SJSA1 (cell line): ENCODE results near the gene C12orf75. TPM values are rescaled to one million over a fixed set of nuclear protein-coding genes. Genes with fewer than 3 reads are reported as not detected.
A peak's percentile ranks its signal among the peaks of the same experiment; 100 is the strongest.
"Not testable (repeated sequence)": the region's sequence is repeated elsewhere in the genome, so short reads cannot be mapped to it uniquely, and the experiment has no call there.

Source experiments
- DNase-seq, 2 experiments: peaks; one replicate each; pipeline ENCODE4 v3.0.0-alpha.2; 2015 to 2020; ENCODE audit warnings: low spot score in 2 of 2, low read depth in 1 of 2
- H3K27ac ChIP-seq: fragments of 250-450 bp; sonication (Bioruptor Pico); 2 replicates; pipeline ENCODE4 v1.5.1; 2020; ENCODE audit warnings: mild to moderate bottlenecking, moderate library complexity
- H3K27me3 ChIP-seq: fragments of 250-450 bp; sonication (Bioruptor Pico); replicated peaks from 2 replicates; pipeline ENCODE4 v1.5.1; 2020; ENCODE audit warnings: mild to moderate bottlenecking, moderate library complexity
- H3K36me3 ChIP-seq: fragments of 250-450 bp; sonication (Bioruptor Pico); 2 replicates; pipeline ENCODE4 v1.5.1; 2020; ENCODE audit warnings: mild to moderate bottlenecking
- H3K4me1 ChIP-seq: fragments of 250-450 bp; sonication (Bioruptor Pico); replicated peaks from 2 replicates; pipeline ENCODE4 v1.6.1; 2021; ENCODE audit warnings: mild to moderate bottlenecking
- H3K4me3 ChIP-seq: fragments of 250-450 bp; sonication (Bioruptor Pico); 2 replicates; pipeline ENCODE4 v1.5.1; 2020; ENCODE audit warnings: mild to moderate bottlenecking
- H3K9me3 ChIP-seq: fragments of 250-450 bp; sonication (Bioruptor Pico); replicated peaks from 2 replicates; pipeline ENCODE4 v1.5.1; 2020; ENCODE audit warnings: mild to moderate bottlenecking
- total RNA-seq: library from RNA; depleted of rRNA; stranded (reverse); fragments of >200 nt; shearing (Covaris generic); gene quantifications from 2 replicates; pipeline ENCODE4 v1.2.3, GENCODE V29; 2014

Gene C12orf75
- total RNA-seq, 1 experiment from 2014 or later: 288 TPM

DNA sequence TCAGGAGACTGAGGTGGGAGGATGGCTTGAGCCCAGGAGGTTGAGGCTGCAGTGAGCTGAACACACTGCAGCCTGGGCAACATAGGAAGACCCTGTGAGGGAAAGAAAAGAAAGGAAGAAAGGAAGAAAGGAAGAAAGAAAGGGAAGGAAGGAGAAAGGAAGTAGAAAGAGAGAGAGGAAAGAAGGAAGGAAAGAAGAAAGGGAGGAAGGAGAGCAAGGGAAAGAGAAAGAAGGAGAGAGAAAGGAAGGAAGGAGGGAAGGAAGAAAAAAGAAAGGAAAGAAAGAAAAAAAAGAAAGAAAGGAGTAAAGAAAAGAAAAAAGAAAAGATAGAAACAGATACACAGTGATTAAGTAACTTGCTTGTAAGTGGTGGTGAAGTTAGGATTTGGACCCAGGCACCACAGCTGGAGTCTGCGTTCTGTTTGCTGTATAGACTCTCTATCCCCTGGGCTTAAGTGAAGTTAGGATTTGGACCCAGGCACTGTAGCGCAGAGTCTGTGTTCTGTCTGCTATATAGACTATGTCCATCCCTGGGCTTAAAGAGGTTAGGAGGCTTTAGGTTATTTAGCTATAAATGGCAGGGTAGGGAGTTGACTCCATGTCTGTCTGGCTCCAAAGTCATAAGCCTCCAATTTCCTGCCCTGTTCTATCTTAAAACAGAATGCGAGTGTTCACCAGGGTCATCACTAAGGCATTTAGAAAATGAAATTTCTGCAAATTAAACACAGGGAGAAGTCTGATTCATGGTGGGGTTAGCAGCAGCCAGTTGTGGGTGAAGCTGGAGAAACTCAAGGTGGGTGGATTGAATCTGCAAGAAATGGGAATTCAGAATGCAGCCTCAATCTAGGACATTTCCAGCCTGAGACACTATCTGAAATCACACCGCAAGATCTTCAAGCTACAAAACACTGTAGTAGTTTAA is 13.3 kb upstream of the C12orf75 start:
- peaks cover 45% of the 10 kb centered on the region for H3K4me1 ChIP-seq
- DNase-seq: peak in 1 of 2 experiments; percentile 43
- H3K4me3 ChIP-seq: no peak overlapping the region

DNA sequence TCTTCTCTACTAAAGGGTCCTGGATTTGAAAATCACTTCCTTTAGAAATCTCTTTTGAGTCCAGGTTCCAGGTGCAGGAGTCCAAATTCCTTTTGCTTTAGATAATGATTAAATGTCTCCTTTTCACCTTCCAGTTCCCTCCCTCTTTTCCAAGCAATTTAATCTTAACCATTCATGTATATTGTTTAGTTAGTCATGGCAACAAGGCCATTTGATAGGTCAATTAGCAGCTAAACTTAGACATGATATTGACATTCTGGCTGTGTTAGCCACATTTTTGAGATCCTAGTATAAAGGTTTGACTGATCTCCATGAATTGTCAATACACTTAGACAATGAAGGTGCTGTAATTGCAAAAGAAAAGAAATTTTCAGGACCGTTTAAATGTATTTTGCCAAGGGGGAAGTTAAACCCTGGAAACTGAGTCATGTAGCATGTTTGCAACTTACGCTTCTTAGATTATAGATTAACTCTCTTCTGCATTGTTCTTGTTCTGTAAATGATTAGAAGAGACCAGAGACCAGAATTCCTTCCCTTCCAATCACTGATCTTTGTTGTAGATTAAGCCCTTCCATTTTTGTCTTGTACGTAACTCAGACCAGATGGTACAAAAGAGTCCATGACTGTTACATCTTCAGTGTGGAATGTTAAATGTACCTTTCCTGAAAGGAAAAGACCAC is 12.4 kb upstream of the C12orf75 start:
- no peak for DNase-seq
- Histone ChIP-seq H3K9me3 (peaks cover 7% of the 10 kb centered on the region; the same call in 1 of the 2 replicates), H3K27me3 (no peaks in the 10 kb centered on the region), H3K27ac (peak overlapping the region; percentile 71), H3K36me3 (peaks cover 62% of the 10 kb centered on the region), H3K4me1 (peaks cover 43% of the 10 kb centered on the region), H3K4me3 (no peak overlapping the region)

More for the DNA sequence above, 13.3 kb upstream of the C12orf75 start:
- peaks cover 56% of the 10 kb centered on the region for H3K36me3 ChIP-seq
- peaks cover 7% of the 10 kb centered on the region; the same call in 1 of the 2 replicates for H3K9me3 ChIP-seq
- H3K27me3 ChIP-seq: no peaks in the 10 kb centered on the region
- H3K27ac ChIP-seq: peak overlapping the region; percentile 71

- no peak overlapping the region for H3K4me3 ChIP-seq
- H3K36me3 ChIP-seq: peaks cover 59% of the 10 kb centered on the region
- H3K27me3 ChIP-seq: no peaks in the 10 kb centered on the region
- H3K9me3 ChIP-seq: peaks cover 7% of the 10 kb centered on the region; the same call in 1 of the 2 replicates
- H3K4me1 ChIP-seq: peaks cover 43% of the 10 kb centered on the region
- DNase-seq: peak in 1 of 2 experiments; percentile 42
- H3K27ac ChIP-seq: peak overlapping the region; percentile 71
These were observed 11.6 kb upstream of the C12orf75 start for GRCh38 chr12:105318651-105319483.

DNA sequence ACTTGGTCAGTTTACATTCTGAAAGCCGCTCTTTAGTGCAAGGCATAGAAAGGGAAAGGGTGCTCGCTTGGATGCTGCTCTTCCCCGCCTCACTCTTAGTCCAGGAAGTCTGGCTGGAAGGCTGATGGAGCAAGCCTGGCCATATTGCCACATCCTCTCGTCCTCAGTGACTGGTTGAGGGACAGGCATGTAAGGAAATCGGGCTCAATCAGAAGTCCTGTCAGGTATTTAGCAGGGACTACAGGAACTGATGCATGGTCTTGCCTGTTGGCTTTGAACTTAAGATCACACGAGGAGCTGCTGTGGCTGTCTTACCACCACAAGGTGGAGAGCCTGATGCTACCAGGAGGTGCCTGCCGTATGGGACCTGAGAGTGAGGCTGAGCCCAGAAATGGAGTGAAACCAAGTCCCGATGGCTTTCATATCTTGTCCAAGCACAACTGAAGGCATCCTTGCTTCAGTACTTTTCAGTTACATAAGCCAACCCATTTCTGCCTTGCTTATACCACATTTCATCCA is 10.7 kb upstream of the C12orf75 start:
- DNase-seq: no peak
- Histone ChIP-seq H3K27ac (no peak overlapping the region), H3K4me1 (peaks cover 52% of the 10 kb centered on the region)

GRCh38 chr12:105321125-105321524 is 9.4 kb upstream of the C12orf75 start:
- H3K9me3 ChIP-seq: no peaks in the 10 kb centered on the region
- H3K27me3 ChIP-seq: no peaks in the 10 kb centered on the region
- H3K4me1 ChIP-seq: peaks cover 64% of the 10 kb centered on the region
- H3K36me3 ChIP-seq: peaks cover 42% of the 10 kb centered on the region
- no peak overlapping the region for H3K27ac ChIP-seq
- no peak overlapping the region for H3K4me3 ChIP-seq
- DNase-seq: no peak

More for the DNA sequence above, 10.7 kb upstream of the C12orf75 start:
- Histone ChIP-seq H3K36me3 (peaks cover 53% of the 10 kb centered on the region), H3K27me3 (no peaks in the 10 kb centered on the region), H3K4me3 (no peak overlapping the region), H3K9me3 (peaks cover 2% of the 10 kb centered on the region; the same call in 1 of the 2 replicates)

DNA sequence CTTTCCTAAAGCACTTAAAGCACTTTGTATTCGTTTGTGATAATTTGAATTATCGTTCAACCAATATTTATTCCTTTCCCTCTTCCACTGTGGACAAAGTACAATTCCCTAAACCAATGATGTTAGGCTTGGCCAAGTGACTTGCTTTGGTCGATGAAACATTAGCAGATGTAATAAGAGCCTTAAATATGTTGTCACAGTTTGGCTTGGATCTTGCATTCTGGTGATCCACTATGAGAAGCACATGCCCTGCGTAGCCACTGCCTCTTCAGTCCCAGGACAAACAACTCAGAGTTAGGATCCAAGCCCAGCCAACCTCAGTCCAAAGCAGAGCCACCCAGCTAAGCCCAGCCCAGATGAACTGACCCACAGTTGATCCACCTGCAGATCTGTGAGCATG is 8.4 kb upstream of the C12orf75 start:
- Histone ChIP-seq H3K4me3 (no peak overlapping the region), H3K27me3 (no peaks in the 10 kb centered on the region), H3K4me1 (peaks cover 64% of the 10 kb centered on the region), H3K9me3 (no peaks in the 10 kb centered on the region), H3K27ac (no peak overlapping the region), H3K36me3 (peaks cover 38% of the 10 kb centered on the region)
- no peak for DNase-seq

GRCh38 chr12:105324704-105325103 is 5.8 kb upstream of the C12orf75 start:
- peaks cover 49% of the 10 kb centered on the region for H3K4me1 ChIP-seq
- no peaks in the 10 kb centered on the region for H3K27me3 ChIP-seq
- peaks cover 31% of the 10 kb centered on the region for H3K36me3 ChIP-seq
- H3K27ac ChIP-seq: no peak overlapping the region
- DNase-seq: no peak
- H3K4me3 ChIP-seq: no peak overlapping the region
- H3K9me3 ChIP-seq: no peaks in the 10 kb centered on the region

DNA sequence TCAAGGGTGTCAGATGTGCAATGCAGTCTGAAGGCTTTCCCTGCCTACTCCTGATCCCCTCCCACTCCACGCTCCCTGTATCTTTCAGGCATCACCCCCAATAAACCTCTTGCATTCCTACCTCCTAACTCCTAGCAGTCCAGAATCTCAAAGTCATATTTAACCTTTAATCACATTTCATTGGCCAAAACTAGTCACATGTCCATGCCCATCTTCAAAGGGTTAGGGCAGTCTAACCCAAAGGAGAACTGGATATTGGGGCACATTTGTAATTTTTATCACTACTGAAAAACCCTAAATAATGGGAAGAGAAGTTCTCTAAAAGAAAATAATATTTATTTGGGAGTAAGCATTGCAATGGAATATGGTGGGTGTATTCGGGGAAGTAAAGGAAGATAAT is 5.4 kb upstream of the C12orf75 start:
- Histone ChIP-seq H3K36me3 (peaks cover 27% of the 10 kb centered on the region), H3K27me3 (no peaks in the 10 kb centered on the region), H3K4me3 (no peak overlapping the region), H3K4me1 (peaks cover 48% of the 10 kb centered on the region), H3K9me3 (no peaks in the 10 kb centered on the region), H3K27ac (no peak overlapping the region)
- no peak for DNase-seq

DNA sequence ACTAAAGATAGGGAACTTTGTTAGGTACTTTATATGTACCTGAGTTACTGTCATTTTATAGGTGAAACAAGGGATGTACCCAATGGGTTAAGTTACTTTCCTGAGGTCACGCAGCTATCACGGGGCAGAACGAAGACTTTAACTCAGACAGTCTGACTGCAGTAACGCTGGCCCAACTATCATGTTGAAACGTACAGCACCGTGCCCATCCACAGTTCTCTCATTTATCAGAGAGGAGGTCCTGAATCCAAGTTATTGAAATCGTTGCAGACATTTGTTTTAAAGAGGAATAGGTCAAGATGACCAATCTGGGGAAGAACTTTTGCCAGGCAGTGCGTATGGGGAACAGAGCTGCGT is 587 bp upstream of the C12orf75 start:
- Histone ChIP-seq H3K9me3 (no peaks in the 10 kb centered on the region), H3K4me3 (peak overlapping the region; percentile 91), H3K27me3 (no peaks in the 10 kb centered on the region), H3K36me3 (peaks cover 9% of the 10 kb centered on the region; the same call in 1 of the 2 replicates), H3K27ac (no peak overlapping the region), H3K4me1 (peaks cover 69% of the 10 kb centered on the region)
- no peak for DNase-seq

- DNase-seq: peak in 1 of 2 experiments; percentile 31
- Histone ChIP-seq H3K27ac (no peak overlapping the region), H3K9me3 (no peaks in the 10 kb centered on the region), H3K4me1 (peaks cover 70% of the 10 kb centered on the region), H3K27me3 (no peaks in the 10 kb centered on the region), H3K4me3 (peak overlapping the region; percentile 91), H3K36me3 (peaks cover 8% of the 10 kb centered on the region)
These were observed 677 bp downstream of the C12orf75 start for GRCh38 chr12:105330931-105331804.

- Histone ChIP-seq H3K4me3 (peak overlapping the region; percentile 91), H3K27ac (no peak overlapping the region), H3K4me1 (peaks cover 63% of the 10 kb centered on the region), H3K36me3 (peaks cover 10% of the 10 kb centered on the region), H3K27me3 (no peaks in the 10 kb centered on the region), H3K9me3 (no peaks in the 10 kb centered on the region)
- DNase-seq: peak in 1 of 2 experiments; percentile 32
These were observed 1.3 kb downstream of the C12orf75 start for GRCh38 chr12:105331805-105332251.

DNA sequence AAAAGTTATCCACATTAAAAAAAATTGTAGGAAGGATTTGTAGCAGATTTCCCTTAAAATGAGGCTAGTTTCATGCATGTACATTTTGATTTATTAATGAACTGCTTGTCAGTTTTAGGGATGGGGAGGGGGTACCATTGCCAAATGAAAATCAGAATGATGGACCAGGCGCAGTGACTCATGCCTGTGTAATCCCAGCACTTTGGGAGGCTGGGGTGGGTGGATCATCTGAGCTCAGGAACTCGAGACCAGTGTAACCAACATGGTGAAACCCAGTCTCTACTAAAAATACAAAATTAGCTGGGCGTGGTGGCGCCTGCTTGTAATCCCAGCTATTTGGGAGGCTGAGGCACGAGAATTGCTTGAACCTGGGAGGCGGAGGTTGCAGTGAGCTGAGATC is 1.8 kb downstream of the C12orf75 start:
- H3K36me3 ChIP-seq: peaks cover 13% of the 10 kb centered on the region
- H3K27me3 ChIP-seq, H3K9me3 ChIP-seq, H3K27ac ChIP-seq: not testable (repeated sequence)
- peaks cover 58% of the 10 kb centered on the region for H3K4me1 ChIP-seq
- H3K4me3 ChIP-seq: peak overlapping the region; percentile 91
- peak in 1 of 2 experiments; percentile 27 for DNase-seq
